ENCODE data around the gene RGSL1. TPM values are rescaled to one million over a fixed set of nuclear protein-coding genes. Genes with fewer than 3 reads are reported as not detected.

Gene RGSL1
- total and polyA plus RNA-seq, 2 of the 8 experiments (the other 6 are each of a cell fraction or from before 2014, with no cell fraction given), result not detected

DNA sequence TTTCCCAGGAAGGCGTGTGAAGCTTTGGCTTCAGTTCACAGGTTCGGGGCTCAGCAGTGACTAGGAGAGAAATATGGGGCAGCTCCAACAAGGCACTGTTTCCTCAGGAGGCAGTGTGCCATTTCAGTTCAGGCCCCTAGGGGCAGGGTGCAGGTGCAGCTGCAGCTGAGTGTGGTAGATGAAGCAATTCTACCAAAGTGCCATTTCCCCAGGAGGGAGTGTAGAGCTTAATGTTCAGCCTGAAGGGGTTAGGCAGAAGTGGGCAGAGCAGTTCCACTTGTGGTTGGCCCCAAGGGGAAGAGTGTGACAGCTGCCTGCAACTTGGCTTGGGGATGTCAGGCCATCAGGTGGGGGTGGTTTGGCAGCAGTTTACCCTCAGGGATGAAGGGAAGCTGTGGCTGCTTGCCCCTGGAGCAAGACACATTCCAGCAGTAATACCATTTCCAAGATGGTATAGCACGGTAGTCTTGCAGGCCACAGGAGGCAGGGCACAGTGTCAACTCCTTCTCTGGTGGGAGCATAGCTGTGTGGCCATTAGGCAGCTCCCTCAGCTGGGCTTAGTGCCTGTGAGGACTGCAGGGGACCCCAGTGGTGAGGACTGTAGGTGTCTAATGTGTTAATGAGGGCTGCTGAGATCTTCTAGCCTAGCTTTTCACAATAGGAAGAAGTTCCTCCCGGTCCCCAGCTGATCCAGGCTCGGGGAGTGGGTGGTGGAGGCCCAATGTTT is 34.7 kb downstream of the RGSL1 start (continued):
- TF ChIP-seq, protein P1, sequence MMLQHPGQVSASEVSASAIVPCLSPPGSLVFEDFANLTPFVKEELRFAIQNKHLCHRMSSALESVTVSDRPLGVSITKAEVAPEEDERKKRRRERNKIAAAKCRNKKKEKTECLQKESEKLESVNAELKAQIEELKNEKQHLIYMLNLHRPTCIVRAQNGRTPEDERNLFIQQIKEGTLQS (IDR thresholded peaks at IDR 0.05; ENCODE audit: insufficient read depth, low read depth, low read length), result no peak
- TF ChIP-seq KDM1A (IDR thresholded peaks at IDR 0.05; ENCODE audit: borderline replicate concordance, low read length) (no peak), CEBPB (IDR thresholded peaks at IDR 0.05; ENCODE audit: low read depth, low read length) (peak; percentile 85)

Measured in H1 (cell line).